GF-D8 (cell line): ENCODE measurements around the gene TTLL1.

Experiments
- DNase-seq: peaks from one replicate; lab custom pipeline; 2025; lab: John Stamatoyannopoulos, UW

Gene TTLL1

GRCh38 chr22:42993651-42994275 is 95.4 kb downstream of the TTLL1 start:
- DNase-seq: peak; percentile 55

- no peak for DNase-seq
Observed at GRCh38 chr22:42992886-42993479, 96.2 kb downstream of the TTLL1 start.

GRCh38 chr22:42992092-42992491 is 97.1 kb downstream of the TTLL1 start:
- DNase-seq: no peak

GRCh38 chr22:42991010-42991651 is 98.1 kb downstream of the TTLL1 start:
- no peak for DNase-seq

GRCh38 chr22:42990131-42990838 is 98.9 kb downstream of the TTLL1 start:
- no peak for DNase-seq
